ENCODE results near the gene HIVEP3.

Gene HIVEP3

DNA sequence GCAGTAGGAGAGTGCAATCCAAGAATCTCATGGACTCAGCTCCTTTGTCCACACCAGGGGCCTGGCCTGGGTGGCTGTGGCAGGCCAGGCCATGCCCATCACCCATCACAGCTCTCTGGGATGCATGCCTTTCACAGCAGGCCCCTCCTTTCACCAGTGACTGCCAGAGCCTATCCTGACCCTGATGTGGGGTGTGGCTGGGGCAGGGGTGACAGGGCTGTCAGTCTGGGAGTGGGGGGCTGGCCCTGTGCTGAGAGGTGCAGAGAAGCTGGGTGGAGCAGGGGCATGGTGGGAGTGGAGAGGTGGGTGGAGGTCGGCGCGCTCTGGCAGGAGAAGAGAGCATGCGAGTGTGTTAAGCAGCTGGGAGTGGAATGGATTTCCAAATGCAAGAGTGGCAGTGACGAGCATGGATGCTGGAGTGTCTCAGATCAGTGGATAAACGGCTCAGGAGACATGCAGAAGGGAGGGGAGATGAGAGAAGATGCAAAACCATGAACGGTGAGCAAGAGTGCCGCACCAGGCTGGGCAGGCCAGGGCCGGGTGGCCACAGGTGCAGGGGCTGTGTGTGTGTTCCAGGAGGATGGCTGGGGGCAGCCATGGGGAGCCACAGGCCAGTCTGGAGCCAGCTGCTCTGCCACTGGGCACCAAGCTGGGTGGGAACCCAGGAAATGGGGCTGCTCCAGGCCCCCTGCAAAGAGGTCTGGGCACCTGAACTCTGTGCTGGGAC, 394.6 kb downstream of the HIVEP3 start:
- DNase-seq, result no peak

DNA sequence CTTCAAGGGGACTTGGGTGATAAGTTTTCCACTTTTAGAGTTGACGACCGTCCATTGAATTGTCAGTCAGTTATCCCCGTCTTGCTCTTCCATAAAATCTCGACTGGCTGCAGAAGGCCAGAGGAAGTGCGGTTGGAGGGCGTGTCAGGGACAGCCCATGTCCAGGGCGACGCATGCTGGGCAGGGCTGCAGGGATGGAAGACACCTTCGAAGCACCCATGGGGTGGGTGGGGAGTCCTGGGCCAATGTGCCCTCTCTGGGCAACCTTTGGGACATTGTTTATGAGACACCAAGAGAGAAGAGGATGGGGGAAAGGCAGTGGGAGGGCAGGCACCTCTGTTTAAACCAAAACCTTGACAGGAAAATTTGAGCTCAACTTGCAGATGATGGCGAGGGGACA, 395.7 kb downstream of the HIVEP3 start:
- no peak for DNase-seq

DNA sequence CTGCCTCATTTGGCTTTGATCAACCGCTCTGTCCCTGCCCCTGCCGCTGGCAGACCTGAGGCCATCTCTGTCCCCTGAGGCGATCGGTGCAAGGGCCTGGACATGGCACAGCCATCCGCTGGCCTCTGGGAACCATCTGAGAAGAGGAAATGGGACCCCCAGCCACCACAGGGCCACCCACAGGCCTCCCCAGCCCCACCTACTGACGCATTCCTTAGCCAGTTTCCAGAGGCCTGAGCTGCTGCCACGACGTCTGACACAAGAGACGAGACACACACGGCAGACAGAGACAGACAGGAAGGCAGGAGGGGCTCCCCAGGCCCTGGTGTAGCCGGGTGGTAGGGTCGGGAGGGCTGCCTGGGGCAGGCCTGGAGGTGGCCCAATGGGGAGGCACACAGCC, 397.0 kb downstream of the HIVEP3 start:
- DNase-seq, result no peak

DNA sequence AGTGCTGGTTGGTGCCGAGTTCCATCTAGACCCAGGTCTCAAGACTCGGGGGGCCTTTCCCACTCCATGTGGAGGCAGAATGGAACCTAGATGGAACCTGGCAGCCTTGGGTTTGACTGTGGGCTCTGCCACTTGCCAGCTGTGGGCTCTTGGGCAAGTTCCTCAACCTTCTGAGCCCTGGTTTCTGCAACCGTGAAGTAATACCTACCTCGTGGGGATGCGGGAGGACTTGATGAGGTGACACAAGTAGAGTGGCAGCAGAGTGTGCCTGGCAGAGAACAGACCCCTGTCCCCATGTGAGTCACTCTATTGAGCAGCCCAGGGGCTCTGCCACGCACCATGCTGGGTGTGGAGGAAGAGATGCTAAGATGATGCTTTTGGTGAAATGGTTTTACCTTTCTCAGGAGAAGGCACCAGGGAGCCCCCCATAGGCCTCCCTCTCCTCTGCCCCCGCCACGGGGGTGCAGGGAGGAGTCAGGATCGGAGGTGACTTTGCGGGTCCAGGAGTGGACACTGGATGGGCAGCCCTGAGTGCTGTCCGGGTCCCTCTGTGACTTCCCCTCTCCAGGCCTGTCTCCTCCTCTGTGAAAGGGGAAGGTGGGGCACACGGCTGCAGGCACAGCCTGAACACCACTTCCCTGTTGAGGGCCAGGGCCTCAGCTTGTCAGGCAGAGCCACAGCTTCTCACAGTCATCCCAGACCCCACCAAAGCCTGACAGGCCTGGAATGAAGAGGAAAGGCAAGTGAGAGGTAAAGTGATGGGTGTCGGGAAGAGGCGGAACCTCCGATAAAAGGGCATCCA, 397.6 kb downstream of the HIVEP3 start:
- DNase-seq, result no peak

DNA sequence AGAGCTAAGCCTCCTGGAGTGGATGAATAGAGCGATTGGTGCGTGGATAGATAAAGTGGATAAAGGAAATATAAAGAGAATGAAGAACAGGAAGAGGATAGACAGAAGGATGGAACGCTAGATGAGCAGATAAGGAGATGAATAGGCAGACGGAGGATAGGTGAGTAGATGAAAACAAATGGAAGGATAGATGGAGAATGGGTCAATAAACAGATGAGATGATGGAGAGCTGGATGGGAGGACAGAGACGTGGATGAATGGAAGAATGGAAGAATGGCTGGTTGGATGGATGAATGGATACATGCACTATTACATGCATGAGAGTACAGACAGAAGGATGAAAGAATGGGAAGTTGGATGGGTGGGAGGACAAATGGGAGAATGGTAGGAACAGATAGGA, 399.1 kb downstream of the HIVEP3 start:
- DNase-seq, result no peak

DNA sequence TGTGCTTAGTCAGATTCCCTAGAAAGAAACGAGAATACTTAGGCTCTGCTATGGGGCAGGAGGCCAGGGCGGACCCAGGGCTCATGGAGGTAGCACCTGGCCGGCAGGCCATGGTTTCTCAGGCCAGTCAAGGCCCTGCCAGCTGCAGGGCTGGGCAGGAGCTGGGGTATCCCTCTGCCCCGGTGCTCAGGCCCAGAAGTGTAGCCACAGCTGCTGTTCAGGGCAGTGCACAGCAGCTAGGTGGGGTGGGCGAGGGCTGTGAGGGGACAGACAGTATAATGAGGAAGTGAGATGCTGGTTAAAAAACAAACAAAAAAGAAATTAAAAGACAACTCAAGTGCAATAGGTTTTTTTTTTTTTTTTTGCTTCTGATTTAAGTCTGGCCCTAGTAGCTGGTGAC, 400.3 kb downstream of the HIVEP3 start:
- DNase-seq, result no peak

DNA sequence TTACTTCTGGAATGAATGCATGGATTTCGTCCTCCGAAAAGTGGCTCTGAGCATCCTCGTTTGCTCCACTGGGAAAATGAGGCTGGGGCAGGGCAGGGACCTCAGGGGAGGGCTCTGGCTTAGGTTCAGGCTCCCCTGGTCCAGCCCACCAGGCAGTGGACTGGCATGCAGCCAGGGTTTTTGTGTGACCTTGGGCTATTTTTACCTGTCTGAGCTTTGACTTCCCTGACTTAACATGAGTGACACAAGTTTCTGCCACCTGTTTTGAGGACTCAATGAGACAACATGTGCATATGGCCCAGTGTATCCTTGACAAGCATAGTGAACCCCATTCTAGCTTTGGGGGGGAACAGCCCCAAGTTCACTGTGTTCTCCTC, 401.7 kb downstream of the HIVEP3 start:
- DNase-seq, result no peak

DNA sequence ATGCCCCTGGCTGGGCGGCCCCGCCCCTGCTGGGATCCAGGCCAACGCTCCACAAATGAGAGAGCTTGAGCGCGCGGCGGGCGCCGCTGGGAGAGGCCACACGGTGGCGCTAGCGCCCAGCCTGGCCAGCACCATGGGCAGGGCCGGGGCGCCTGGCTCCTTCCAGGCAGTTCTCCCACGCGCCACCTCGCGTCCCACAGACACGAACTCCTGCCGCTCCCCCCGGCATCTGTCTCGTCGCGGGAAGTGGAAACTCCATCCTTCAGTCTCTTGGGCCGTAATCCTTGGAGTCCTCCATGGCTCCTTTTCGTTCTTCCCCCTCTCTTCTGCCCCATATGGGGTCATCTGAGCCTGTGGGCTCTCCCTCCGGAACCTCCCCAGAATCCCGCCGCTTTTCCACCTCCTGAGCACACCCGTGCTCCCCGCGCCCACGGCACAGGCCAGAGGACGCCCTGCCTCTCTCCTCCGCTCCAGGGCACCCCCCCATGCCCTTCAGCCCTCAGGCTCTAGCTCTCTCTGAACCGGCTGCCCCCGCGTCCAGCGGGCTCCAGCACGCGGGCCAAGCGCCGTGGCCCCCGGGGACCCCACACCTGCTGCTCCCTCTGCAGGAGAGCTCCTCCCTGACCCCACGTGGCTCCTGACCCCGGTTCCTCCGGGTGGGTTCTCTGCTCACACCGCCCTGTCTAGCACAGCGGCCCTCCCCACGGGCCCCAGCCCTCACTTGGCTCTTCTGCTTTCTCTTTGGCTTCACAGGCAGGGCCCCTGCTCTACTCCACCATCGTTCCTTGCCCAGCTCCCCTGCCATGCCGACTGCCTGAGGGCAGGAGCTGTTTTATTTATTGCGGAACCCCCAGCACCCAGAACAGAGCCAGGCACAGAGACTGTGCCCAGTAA, 402.3 kb downstream of the HIVEP3 start:
- DNase-seq, result peak; percentile 77

DNA sequence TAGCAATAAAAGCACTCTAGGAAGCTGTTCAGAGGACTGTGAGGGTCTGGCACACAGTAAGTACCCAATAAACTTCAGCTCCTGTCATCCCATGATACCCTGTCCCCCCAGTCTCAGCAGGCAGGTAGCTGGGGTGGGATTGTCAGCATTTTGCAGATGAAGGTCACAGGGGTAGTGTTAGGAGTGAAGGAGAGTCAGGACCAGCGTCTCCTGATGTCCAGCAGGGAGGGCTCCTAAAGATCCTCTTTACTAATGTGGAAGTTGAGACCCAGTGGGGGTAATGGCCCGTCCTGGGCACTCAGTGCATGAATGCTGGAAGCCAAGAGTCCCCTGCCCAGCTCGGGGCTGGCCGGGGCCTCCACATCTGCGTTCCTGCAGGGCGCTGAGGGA, 402.9 kb downstream of the HIVEP3 start:
- no peak for DNase-seq

DNA sequence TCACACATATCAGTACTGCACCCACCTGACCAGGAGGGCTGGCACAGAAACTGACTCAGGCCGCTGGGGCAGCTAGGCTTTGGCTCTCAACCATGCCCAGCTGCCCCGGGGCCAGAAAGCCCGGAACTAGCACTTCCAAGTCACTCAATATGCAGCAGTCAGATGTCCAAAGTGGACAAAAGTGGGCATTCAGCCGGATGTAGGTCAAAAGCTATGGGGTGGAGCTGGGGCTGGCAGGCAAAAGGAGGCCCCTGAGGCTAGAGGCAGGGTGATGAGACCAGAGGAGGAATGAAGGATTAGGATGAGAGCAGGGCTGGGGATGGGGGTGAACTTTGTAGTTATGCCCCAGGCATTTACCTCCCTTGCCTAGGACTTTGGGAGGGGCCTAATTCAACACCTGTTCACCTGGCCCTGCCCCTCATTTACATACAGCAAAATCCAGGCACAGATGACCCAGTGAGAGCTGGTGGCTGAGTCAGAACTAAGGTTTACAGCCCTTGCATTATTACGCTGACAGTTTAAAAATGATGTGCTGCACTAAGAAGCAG, 403.5 kb downstream of the HIVEP3 start:
- no peak for DNase-seq

DNA sequence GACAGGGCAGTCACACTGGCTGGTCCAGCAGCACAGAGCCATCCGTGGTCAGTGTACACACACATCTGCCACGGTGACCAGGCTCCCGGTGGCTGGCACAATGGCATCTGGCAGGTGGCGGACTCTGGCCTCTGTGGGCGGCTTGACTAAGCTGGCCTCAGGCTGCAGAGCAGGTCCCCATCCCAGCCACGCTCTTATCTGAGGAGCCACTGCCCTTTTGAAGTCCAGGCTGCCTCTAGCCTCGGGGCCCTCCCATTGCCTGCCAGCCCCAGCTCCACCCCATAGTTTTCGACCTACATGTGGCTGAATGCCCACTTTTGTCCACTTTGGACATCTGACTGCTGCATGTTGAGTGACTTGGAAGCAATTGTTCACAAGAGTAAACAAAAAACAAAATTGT, 404.3 kb downstream of the HIVEP3 start:
- DNase-seq, result no peak

DNA sequence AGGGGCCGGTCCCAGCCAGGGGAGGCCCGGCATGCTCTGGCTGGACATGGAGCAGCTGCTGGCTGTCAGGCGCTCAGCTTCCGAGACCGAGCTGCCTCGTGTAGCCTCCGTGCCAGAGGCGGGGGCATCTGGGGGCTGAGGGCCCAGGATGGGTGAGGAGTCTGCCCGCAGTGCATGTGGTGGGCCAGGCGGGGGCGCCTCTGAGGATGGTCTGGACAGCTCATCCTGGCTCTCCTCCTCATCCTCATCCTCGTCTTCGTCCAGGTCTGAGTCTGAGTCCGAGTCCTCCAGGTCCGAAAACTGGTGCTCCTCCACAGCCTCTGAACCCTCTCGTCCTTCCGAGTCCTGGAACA, 405.4 kb downstream of the HIVEP3 start:
- DNase-seq, result peak; percentile 52

DNA sequence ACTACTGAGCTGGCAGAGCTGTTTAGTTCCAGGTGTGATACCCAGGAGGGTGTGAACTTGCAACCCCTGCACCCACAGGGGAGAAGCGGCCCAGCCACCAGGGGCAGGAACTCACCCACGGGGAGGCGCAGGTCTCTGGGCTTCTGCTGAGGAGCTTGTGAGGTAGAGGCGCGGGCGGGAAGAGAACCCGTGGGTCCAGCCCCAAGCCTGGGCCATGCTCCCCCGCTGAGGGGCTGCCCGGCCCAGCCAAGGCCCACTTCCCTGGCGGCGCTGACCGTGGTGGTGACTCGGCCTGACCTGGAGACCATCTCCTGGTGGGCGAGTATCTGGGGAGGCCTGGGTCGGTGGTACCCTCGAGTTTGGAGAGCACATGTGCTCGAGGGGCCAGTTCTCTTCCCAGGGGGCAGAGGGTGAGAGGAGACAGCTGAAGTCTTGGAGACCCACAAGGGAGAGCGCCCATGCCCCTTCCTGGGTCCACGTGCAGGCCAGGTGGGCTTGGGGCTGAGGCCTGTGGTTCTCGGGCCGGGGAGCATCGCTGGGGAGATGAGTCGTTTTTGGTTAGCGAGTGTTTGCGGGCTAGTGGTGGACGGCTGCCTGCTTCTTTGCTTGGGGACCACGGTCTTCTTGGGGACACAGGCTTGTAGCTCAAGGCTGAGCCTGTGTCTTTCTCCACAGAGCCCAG, 405.9 kb downstream of the HIVEP3 start:
- DNase-seq, result no peak

DNA sequence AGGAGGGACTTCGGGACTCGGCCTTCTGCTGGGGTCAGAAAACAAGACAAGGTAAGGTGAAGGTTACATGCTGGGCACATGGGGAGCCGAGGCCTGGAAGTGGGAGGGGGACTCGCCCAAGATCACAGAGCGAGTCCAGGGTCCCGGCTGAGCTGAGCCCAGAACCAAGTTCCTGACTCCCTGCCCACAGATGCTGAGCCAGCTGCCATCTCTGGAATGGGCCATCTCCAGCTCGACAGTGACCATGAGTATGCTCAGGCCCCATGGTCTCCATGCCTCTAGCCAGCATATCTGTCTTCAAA, 407.5 kb downstream of the HIVEP3 start:
- DNase-seq, result no peak

DNA sequence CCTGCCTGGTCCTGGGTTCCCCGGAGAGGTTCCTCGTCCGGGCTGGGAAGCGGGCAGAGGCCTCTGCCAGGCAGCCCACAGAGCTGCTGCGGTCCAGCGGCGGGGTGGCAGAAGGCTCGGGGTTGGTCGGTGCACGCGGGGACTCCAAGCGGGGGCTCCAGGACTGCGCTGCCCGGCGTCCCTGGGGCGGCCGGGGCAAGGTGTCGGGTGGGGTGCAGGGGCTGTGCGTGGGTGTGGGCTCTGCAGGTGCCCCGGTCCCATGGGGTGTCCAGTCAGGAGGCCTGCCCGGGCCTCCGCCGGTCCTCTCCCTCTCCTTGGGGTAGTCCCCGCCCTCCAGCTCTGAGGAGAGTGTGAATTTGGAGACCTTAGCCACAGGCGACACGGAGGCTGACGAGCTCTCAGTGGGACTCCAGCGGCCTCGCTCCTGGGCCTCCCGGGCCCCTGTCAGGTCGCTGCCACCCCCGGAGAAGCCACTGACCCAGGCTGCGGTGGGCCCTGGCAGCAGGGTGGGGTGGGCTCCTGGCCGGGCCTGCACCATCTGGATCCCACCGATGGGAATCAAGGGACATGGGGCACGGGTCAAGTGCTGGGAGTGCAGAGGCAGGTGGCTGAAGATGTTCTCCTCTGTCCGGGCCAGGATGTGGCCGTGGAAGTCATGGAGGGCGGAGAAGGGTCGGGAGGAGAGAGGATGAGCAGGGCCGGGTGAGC, 408.0 kb downstream of the HIVEP3 start:
- no peak for DNase-seq

DNA sequence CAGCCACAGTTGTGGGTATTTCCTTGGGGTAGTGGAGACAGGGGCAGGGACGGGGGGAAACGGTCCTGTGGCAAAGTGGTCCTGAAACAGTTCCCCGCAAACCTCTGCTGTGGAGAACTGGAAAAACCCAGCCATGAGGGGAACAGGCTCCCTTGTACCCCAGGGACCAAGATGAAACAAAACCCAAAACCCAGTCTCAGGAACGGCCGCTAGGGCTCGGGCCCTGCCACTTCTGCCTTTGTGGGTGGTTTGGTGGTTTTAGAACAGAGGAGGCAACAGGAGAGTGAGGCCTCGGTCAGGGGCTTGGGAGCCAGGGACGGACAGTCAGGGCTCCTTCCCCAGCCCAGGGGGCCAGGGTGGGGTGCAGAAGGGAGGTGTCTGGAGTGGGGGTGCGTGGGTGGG, 409.5 kb downstream of the HIVEP3 start:
- no peak for DNase-seq

DNA sequence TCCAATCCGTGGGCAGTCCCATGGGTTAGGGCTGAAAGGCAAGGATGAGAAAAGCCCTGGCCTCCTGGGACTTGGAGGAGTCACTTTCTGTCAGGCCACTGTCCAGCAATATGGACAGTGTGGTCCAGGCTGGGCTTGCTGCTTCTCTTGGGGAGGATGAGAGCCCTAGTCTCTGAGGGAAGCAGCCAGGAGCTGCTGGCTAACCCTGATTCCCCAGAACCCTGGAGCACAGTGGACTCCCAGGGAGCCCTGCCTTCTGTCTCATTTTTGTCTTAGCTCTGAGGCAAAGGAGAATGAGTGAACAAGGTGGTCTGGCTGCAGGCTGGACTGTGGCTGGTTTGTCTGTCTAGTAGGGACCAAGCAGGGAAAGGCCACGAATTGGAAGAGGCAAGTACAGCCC, 410.4 kb downstream of the HIVEP3 start:
- DNase-seq, result no peak

DNA sequence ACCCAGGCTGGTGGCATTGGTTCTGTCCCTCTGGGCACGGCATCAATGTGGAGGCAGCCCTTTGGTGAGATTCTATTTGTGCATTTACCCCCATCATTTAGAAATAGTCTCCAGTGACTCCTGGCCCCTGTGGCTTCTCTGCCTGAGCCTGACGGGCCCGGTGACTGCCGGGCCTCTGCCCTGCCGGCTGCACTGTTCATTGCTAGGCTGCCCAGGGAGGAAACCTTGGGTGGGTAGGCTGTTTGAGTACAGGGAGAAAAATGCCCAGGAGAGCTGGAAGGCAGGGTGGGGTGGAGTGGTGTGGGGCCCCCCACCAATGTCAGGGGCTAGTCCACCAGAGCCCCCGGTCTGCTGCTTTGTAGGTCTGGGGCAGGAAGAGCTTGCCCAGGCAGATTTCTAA, 410.9 kb downstream of the HIVEP3 start:
- no peak for DNase-seq

DNA sequence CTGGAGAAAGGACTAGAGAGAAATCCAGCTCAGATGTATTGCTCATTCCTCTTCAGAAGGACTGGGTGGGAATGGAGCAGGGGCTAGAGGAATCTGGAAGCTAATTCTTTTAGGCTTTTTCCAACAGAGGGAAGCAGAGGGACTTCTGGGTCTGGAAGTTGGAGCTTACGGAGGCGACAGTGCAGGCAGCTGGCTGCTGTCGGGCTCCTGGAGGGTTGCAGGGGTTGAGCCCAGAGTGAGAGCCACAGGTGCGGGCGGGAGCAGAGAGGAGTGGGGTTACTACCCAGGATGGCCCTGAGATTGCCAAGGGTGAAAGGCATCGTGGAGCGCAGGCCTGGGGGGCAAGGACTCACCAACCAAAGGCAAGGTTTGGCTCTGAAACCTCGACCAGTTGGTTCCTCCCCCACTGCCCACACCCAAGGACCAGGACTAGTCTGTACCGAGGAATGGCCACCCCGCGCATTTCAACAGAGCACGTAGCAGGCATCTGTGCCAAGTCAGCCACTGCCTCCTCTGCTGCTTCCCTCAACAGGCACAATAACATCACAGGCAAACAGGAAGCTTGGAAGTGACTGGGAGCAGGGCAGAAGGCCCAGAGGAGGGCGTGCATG, 411.5 kb downstream of the HIVEP3 start:
- no peak for DNase-seq

DNA sequence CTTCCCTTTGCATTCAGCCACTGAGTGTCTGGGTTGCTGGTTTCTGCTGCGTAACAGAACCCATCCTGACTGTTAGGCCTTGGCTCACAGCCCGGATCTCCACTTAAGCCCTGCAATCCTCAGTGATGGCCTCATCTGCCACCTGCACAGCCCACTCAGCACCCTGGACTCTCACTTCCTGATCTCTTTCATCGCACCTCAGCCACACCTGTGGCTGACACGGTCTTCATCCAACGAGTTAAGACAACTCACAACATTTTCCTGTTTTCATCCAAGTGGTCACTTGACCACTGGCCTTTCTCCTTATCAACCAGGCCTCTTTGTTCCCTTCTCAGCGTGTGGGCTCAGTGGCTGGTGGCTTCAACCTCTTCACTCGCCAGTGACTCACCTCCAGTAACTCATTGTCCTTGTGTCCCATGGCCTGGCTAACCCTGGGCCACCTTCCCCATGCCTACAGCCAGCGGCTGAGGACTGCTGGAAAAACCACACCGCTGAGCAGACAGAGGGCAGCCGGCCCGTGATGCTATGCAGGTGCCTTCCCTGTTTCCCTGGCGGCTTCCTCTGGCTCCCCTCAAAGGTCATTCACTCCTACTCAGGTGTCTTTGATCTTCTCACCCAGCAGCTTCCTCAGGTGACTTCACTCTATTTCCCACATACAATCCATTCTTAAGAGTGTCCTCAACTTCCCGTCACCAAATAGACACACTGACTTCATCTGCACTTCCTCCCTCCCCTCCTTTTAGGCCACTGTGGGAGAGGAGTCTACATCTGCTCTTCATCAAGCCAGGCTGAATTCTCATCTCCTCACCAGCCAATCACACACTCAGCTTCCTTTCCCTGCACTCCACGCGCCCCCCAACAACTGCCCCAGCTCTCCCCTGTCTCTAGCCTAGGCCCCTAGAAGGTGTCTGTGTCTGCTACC, 414.3 kb downstream of the HIVEP3 start:
- no peak for DNase-seq

Data from stimulated activated CD4-positive, alpha-beta T cell treated with anti-CD3 and anti-CD28 coated beads, Interleukin-15, amount 100 ng/mL, for 24 hours (primary cell).